Kidney epithelial cell (primary cell): ENCODE data around the gene AKAP12. TPM values are rescaled to one million over a fixed set of nuclear protein-coding genes. Genes with fewer than 3 reads are reported as not detected.

Experiments
- DNase-seq: peaks from one replicate; pipeline ENCODE4 v3.0.0-alpha.2; 2010; ENCODE audit warnings: low read depth
- H3K27me3 ChIP-seq: 2 replicates; pipeline ENCODE4 v1.6.0; 2011; ENCODE audit warnings: low read length; ENCODE audit not compliant: control insufficient read depth, insufficient read depth
- H3K36me3 ChIP-seq: 2 replicates; pipeline ENCODE4 v1.5.1; 2011; ENCODE audit warnings: low read length; ENCODE audit not compliant: control insufficient read depth, insufficient read depth
- H3K4me3 ChIP-seq: 2 replicates; pipeline ENCODE4 v1.5.1; 2011; ENCODE audit warnings: low read depth, mild to moderate bottlenecking, control low read depth, low read length
- total RNA-seq: library from RNA; depleted of rRNA; stranded (reverse); fragments of >200 nt; gene quantifications from 2 replicates; pipeline ENCODE4 v1.2.3, GENCODE V29; 2015
- TF ChIP-seq, protein P1 (sequence below): IDR thresholded peaks from 2 replicates; pipeline ENCODE4 v1.5.1; 2011; ENCODE audit warnings: mild to moderate bottlenecking, moderate library complexity, low read length, control low read depth, inconsistent platforms; ENCODE audit not compliant: insufficient read depth, poor library complexity, severe bottlenecking

AKAP12 gene
- total RNA-seq, 1 donor from 2014 or later, result 581 TPM

GRCh38 chr6:151374036-151374683, 134.4 kb downstream of the AKAP12 start:
- TF ChIP-seq, protein P1, sequence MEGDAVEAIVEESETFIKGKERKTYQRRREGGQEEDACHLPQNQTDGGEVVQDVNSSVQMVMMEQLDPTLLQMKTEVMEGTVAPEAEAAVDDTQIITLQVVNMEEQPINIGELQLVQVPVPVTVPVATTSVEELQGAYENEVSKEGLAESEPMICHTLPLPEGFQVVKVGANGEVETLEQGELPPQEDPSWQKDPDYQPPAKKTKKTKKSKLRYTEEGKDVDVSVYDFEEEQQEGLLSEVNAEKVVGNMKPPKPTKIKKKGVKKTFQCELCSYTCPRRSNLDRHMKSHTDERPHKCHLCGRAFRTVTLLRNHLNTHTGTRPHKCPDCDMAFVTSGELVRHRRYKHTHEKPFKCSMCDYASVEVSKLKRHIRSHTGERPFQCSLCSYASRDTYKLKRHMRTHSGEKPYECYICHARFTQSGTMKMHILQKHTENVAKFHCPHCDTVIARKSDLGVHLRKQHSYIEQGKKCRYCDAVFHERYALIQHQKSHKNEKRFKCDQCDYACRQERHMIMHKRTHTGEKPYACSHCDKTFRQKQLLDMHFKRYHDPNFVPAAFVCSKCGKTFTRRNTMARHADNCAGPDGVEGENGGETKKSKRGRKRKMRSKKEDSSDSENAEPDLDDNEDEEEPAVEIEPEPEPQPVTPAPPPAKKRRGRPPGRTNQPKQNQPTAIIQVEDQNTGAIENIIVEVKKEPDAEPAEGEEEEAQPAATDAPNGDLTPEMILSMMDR, result no peak
- no peak for DNase-seq
- Histone ChIP-seq H3K27me3 (no peaks in the 10 kb centered on the region), H3K4me3 (no peak overlapping the region), H3K36me3 (no peaks in the 10 kb centered on the region)

DNA sequence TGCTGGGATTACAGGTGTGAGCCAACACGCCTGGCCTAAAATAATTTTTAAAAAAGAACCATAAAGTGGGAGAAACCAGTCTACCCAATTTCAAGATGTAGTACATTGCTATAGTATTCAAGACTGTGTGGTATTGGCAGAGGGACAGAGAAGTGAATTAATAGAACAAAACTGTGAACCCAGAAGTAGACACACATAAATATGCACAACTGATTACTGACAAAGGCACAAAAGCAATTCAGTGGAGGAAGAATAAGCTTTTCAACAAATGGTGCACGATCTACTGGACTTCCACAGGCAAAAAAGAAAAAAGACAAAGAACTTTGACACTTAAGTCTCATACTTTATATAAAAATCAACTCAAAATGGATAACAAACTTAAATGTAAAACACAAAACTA, 136.1 kb downstream of the AKAP12 start:
- TF ChIP-seq, protein P1, result no peak

DNA sequence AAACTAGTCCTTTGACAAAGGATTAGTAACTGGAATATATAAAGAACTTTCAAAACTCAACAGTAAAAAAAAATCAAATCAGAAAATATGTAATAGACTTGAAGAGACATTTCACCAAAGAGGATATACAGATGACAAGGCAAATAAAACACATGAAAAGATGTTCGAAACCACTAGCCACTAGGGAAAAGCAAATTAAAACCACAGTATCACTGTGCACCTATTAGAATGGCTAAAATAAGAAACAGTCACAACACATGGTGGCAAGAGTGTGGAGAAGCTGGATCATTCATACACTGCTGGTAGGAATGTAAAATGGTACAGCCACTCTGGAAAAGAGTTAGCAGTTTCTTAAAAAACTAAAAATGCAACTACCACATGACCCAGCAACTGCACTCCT, 136.7 kb downstream of the AKAP12 start:
- no peak for DNase-seq
- TF ChIP-seq, protein P1, result no peak
- no peaks in the 10 kb centered on the region for H3K27me3 ChIP-seq

More for the DNA sequence above, 136.1 kb downstream of the AKAP12 start:
- DNase-seq, result no peak
- Histone ChIP-seq H3K27me3 (no peaks in the 10 kb centered on the region), H3K4me3 (no peak overlapping the region), H3K36me3 (no peaks in the 10 kb centered on the region)

DNA sequence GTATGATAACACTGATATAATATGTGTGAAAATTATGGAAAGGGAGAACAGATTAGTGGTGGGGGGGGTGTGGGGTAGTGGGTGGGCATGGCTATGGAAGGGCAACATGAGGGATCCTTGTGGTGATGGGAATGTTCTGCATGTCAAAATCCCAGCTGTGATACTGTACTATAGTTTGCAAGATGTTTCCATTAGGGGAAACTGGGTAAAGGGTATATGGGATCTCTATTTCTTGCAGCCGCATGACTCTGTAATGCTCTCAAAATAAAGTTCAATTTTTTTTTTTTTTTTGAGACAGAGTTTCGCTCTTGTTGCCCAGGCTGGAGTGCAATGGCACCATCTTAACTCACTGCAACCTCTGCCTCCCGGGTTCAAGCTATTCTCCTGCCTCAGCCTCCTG, 137.3 kb downstream of the AKAP12 start:
- Histone ChIP-seq H3K36me3 (no peaks in the 10 kb centered on the region), H3K4me3 (no peak overlapping the region), H3K27me3 (no peaks in the 10 kb centered on the region)
- no peak for DNase-seq
- TF ChIP-seq, protein P1, result no peak

More for the DNA sequence above, 136.7 kb downstream of the AKAP12 start:
- H3K4me3 ChIP-seq, result no peak overlapping the region
- no peaks in the 10 kb centered on the region for H3K36me3 ChIP-seq

DNA sequence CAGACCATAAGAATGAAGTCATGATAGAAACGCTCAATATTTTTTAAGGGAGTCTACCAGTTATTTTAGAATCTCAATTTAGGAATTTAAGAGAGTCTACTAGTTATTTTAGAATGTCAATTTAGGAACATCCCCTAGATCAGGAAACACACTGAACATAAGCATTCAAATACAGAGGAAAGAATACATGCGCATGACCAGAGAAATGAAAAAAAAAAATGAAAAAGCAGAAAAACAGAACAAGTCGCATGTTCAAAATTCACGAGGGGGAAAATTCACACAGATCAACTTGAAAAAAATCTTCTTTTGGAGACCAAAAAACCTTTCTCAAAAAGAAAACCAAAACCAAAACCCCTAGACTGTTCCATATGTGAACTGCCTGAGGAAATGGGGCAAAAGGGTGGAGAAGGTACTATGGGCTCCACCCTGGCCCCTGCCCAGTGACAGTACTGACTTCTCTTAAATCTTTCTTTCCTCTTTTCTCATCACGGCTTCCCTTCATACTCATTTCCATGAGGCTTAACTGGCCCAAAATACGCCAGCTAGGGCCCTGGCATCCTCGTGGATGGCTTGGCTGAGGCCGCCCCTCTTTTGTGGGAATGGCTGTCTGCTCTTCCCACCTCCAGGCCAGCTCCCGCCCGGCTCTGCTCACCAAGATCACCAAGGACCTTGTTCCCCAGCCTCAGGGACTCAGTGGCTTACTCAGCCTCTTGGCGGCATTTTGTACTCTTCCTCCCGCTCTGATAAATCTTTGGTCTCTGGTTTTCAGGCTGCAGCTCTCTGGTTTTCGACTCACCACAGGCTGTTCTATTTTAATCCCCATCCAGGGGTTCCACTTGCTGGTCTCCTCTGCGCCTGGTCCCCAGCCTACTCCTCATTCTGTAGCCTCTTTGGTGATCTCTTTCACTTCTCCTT, 140.4 kb downstream of the AKAP12 start:
- DNase-seq, result no peak
- TF ChIP-seq, protein P1, result no peak
- H3K27me3 ChIP-seq, result no peaks in the 10 kb centered on the region
- H3K4me3 ChIP-seq, result no peak overlapping the region
- no peaks in the 10 kb centered on the region for H3K36me3 ChIP-seq
